ENCODE results near the gene ALDH3B2. TPM values are rescaled to one million over a fixed set of nuclear protein-coding genes. Genes with fewer than 3 reads are reported as not detected.

Gene ALDH3B2
- total RNA-seq, 1 experiment from 2014 or later, result not detected

- Histone ChIP-seq H3K27me3 (ENCODE audit: control insufficient read depth, insufficient read depth, low read length) (0 out of 2 replicates have a peak, but pooled peaks cover 2% of the 10 kb centered on the region), H3K36me3 (ENCODE audit: control insufficient read depth, insufficient read depth, low read length) (no peaks in the 10 kb centered on the region), H3K4me1 (ENCODE audit: control insufficient read depth, insufficient read depth, low read length) (peaks cover 4% of the 10 kb centered on the region; the same call in 1 of the 2 replicates), H3K27ac (ENCODE audit: low read length) (peak overlapping the region; percentile 71), H3K4me3 (ENCODE audit: low read depth in 2 of 2, low read length in 2 of 2) (peak overlapping the region; percentile 54 to 86), H3K9me3 (ENCODE audit: control insufficient read depth, insufficient read depth, low read depth, low read length) (no peaks in the 10 kb centered on the region)
- intact Hi-C loops (cut with micrococcal nuclease; ENCODE audit: unreplicated experiment) (loop anchor here (10.0 kb wide), 1 partner anchor 55 kb away; no protein-coding TSS in a partner anchor), in situ Hi-C loops (cut with HindIII; ENCODE audit: low pct_unique_long_range_greater_than_20kb, low sequenced_read_pairs) (no loop called here)
- peak; percentile 31 for ATAC-seq
- no peak for DNase-seq (ENCODE audit: low read depth, low spot score)
- BruUV-seq (replicated peaks), result no TSS peak
- ChIA-PET POLR2A (interaction anchor here (0.6 kb wide), 1 partner anchor 471 kb away, joined by 7 read pairs; no protein-coding TSS in a partner anchor), CTCF (interaction anchor here (0.6 to 1.5 kb wide), 2 partner anchors 10 to 24 kb away, joined by 3 to 9 read pairs; no protein-coding TSS in a partner anchor)
- no peak for TF ChIP-seq SIN3A (IDR thresholded peaks at IDR 0.05; ENCODE audit: borderline replicate concordance, insufficient read depth, low read depth, low read length)
- 0 out of 2 replicates have a peak, but pooled peaks have one; percentile 45 for TF ChIP-seq POLR2AphosphoS5 (IDR thresholded peaks at IDR 0.05; ENCODE audit: low read depth, low read length)
- TF ChIP-seq CTCF (IDR thresholded peaks at IDR 0.05), result no peak
- TF ChIP-seq REST (IDR thresholded peaks at IDR 0.05; ENCODE audit: insufficient read depth in 1 of 2, low read depth in 2 of 2, low read length in 1 of 2), result peak in 1 of 2 experiments; percentile 60; a peak in 1 of 4 replicates
- TF ChIP-seq TCF7L2 (IDR thresholded peaks at IDR 0.05; ENCODE audit: low read depth, low read length), result no peak
These were observed 24.6 kb downstream of the ALDH3B2 start for GRCh38 chr11:67649634-67650510.

- intact Hi-C loops (cut with micrococcal nuclease; ENCODE audit: unreplicated experiment) (loop anchor here (10.0 kb wide), 1 partner anchor 56 kb away; no protein-coding TSS in a partner anchor), in situ Hi-C loops (cut with HindIII; ENCODE audit: low pct_unique_long_range_greater_than_20kb, low sequenced_read_pairs) (no loop called here)
- no peaks in the 10 kb centered on the region for H3K36me3 ChIP-seq (ENCODE audit: control insufficient read depth, insufficient read depth, low read length)
- H3K27me3 ChIP-seq (ENCODE audit: control insufficient read depth, insufficient read depth, low read length), result 0 out of 2 replicates have a peak, but pooled peaks cover 2% of the 10 kb centered on the region
- no peaks in the 10 kb centered on the region for H3K9me3 ChIP-seq (ENCODE audit: control insufficient read depth, insufficient read depth, low read depth, low read length)
- no TSS peak for BruUV-seq (replicated peaks)
- H3K4me1 ChIP-seq (ENCODE audit: control insufficient read depth, insufficient read depth, low read length), result peaks cover 4% of the 10 kb centered on the region; the same call in 1 of the 2 replicates
- no peak for DNase-seq (ENCODE audit: low read depth, low spot score)
- ChIA-PET CTCF (interaction anchor here (0.6 to 1.0 kb wide), 2 partner anchors 10 to 39 kb away, joined by 3 to 5 read pairs; no protein-coding TSS in a partner anchor), POLR2A (no interaction called here)
- 0 out of 2 replicates have a peak, but pooled peaks have one; percentile 4 for ATAC-seq
- no peak overlapping the region for H3K27ac ChIP-seq (ENCODE audit: low read length)
- H3K4me3 ChIP-seq (ENCODE audit: low read depth in 2 of 2, low read length in 2 of 2), result no peak overlapping the region
- TF ChIP-seq TCF7L2 (IDR thresholded peaks at IDR 0.05; ENCODE audit: low read depth, low read length), result no peak
- TF ChIP-seq CTCF (IDR thresholded peaks at IDR 0.05), result no peak
- no peak for TF ChIP-seq SIN3A (IDR thresholded peaks at IDR 0.05; ENCODE audit: borderline replicate concordance, insufficient read depth, low read depth, low read length)
- TF ChIP-seq POLR2AphosphoS5 (IDR thresholded peaks at IDR 0.05; ENCODE audit: low read depth, low read length), result no peak
- no peak for TF ChIP-seq REST (IDR thresholded peaks at IDR 0.05; ENCODE audit: insufficient read depth in 1 of 2, low read depth in 2 of 2, low read length in 1 of 2)
These were observed 25.4 kb downstream of the ALDH3B2 start for GRCh38 chr11:67648796-67649613.

Data from Panc1 (cell line).